LHCN-M2 (cell line): Measurements from ENCODE around the gene TFCP2. TPM values are rescaled to one million over a fixed set of nuclear protein-coding genes. Genes with fewer than 3 reads are reported as not detected.
A peak's percentile ranks its signal among the peaks of the same experiment; 100 is the strongest.
"Not testable (repeated sequence)": the region's sequence is repeated elsewhere in the genome, so short reads cannot be mapped to it uniquely, and the experiment has no call there.

Experiments used
- DNase-seq: peaks from one replicate; pipeline ENCODE4 v3.0.0-alpha.2; 2012; ENCODE audit warnings: low read depth
- polyA plus RNA-seq: library from polyadenylated mRNA; unstranded; fragments of >200 nt; gene quantifications from one replicate; pipeline ENCODE4 v1.2.1, GENCODE V29; 2012; ENCODE audit warnings: missing spikeins
- total RNA-seq: library from RNA; depleted of rRNA; stranded (reverse); fragments of >200 nt; gene quantifications from 2 replicates; pipeline ENCODE4 v1.2.3, GENCODE V29; 2014; rRNA removed

TFCP2 gene, protein sequence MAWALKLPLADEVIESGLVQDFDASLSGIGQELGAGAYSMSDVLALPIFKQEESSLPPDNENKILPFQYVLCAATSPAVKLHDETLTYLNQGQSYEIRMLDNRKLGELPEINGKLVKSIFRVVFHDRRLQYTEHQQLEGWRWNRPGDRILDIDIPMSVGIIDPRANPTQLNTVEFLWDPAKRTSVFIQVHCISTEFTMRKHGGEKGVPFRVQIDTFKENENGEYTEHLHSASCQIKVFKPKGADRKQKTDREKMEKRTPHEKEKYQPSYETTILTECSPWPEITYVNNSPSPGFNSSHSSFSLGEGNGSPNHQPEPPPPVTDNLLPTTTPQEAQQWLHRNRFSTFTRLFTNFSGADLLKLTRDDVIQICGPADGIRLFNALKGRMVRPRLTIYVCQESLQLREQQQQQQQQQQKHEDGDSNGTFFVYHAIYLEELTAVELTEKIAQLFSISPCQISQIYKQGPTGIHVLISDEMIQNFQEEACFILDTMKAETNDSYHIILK
- 7.6 and 9.1 TPM in 2 replicates for total RNA-seq
- polyA plus RNA-seq = 13.8 TPM

GRCh38 chr12:51172515-51173431 lies at the start of gene TFCP2:
Gene TFCP2 (minus strand): TSS chr12:51173135. CDS start chr12:51172422, 713 bp downstream.
- DNase-seq = peak; percentile 97

DNA sequence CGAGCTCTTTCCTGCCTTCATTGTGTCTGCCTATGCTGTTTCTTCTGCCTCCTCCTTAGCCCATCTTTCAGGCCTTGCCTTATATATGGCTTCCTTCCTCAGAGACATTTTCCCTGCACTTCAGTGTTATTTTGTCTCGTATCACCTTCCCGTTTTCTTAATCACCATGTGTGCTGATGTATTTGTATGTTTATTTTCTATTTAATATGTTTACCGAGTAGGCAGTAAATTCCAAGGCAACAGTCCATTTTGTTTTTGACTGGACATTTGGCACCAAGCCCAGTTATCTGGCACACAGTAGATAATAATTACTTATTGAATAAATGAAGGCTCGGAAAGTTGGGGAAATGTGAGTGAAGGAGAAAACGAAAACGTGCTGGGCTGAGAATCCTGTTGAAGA lies 49.5 kb upstream of the TFCP2 start:
- no peak for DNase-seq

- DNase-seq = not testable (repeated sequence)
Observed at GRCh38 chr12:51219857-51220256, 46.9 kb upstream of the TFCP2 start.

DNA sequence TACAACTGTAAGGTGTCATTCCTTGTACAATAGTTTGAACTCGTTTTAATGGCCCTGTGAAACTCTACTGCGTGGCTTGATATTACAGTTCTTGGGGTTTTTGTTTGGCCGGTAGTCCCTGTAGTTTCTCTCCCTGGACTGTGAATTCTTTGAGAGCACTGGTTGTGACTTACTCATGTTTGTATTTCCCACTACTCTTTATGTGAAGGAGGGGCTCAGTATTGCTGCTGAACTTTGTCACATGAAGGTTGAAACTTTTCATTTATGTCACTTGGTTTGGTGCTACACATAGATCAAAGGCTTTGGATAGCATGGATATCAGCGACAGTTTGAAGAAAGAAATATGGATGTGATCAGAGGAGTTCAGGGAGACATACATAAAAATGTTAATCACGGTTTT lies 46.4 kb upstream of the TFCP2 start:
- DNase-seq = no peak

DNA sequence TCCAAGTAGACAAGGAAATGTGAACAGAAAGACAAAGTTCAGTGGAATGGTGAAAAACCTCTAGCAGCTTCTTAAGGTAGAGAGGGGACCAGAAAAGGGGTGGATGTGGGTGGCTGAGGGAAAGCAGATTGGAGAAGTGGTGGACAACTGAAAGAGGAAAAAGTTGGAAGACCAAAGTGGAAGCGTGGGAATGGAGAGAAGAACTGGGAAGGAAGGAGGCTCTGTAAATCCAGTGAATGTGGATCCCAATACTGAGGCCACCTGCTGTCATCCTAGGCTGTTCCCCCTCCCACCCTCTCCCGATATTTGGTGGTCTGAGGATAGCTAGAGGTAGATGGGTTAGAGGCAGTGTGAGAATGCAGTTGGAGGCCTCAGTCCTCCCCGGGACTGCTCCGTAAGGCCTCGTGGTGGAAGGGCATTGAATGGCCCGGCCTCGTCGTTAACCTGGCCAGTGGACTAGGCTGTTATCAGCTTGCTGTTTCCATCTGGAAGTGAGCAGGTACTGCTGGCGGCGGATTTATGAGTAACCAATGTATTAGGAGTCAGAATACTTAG lies 45.7 kb upstream of the TFCP2 start:
- DNase-seq = no peak

- peak; percentile 76 for DNase-seq
Observed at GRCh38 chr12:51217968-51218606, 45.2 kb upstream of the TFCP2 start, which contains the start of gene POU6F1. Gene POU6F1 (minus strand): TSS chr12:51218062. CDS start chr12:51206836, 11,226 bp downstream.

DNA sequence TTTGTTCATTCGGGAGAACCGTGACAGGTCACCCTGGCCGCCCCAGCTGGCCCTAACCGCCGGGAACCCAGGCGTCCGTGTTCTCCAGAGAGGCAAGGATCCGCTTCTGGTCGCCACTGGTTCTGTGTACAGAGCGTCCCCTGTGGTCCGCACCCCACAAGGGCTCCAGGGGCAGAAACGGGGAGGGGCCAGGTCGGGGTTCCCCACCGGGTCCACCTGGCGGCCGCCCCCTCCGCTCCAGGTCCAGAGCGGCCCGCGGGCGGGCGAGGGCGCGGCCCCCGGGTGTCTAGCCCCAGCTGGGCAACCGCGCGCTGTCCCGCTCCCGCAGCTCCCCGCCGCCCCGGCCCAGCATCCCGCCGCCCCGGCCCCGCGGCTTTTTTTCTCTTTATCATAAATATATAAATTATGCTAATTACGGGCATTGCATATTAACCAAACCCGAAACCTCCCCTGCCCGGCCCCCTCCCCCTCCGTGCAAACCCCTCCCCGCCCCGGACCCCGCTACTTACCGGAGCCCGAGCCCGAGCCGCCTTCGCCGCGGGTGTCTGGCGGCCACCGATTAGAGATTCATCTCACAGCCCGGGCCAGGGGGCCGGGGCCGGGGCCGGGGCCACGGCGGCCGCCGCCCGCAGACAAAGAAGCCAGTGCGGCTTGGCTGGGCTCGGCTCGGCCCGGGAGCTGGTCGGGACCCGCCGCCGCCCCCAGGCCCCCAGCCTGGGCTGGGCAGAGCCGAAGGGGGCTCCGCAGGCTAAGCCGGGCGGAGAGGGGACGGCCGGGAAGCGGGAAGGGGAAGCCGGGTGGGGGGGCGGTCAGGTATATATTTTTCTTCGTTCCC lies 44.4 kb upstream of the TFCP2 start:
- DNase-seq = peak; percentile 39

- DNase-seq = no peak
Observed at GRCh38 chr12:51216642-51217041, 43.7 kb upstream of the TFCP2 start.

- DNase-seq = no peak
Observed at GRCh38 chr12:51214895-51215294, 42.0 kb upstream of the TFCP2 start.

DNA sequence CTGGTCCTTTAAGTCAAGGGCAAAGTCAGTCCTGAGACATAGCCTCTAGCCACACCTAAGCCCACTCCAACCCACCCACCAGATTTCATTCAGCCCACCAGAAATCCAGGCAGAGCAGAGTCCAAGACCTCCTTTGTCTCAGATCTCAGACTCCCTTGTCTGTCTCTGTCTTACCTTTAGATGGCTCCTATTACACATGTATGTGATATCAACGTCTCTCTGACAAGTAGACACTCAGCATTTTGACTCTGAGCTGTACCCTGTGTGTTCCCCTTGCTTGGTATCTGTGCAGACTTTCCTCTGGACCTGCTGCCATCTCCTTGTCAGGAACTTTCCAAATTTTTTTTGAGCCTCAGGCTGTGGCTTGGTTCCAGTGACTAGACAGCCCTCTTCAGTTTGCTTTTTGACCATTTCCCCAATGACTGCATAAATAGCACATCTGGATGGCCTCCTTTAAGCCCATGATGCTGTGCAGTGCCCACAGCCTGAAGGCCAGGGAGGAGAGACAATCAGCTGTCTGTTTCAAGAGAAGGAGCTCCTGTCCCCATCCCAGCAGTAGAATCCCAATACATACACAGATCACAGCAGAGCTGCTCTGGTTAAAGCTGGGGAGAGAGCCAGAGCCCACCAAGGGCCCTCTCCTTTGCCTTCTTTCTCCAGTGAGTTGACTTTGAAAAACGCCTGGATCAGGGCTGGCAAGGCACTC lies 37.9 kb upstream of the TFCP2 start:
- no peak for DNase-seq

GRCh38 chr12:51209259-51209658 lies 36.3 kb upstream of the TFCP2 start:
- no peak for DNase-seq

DNA sequence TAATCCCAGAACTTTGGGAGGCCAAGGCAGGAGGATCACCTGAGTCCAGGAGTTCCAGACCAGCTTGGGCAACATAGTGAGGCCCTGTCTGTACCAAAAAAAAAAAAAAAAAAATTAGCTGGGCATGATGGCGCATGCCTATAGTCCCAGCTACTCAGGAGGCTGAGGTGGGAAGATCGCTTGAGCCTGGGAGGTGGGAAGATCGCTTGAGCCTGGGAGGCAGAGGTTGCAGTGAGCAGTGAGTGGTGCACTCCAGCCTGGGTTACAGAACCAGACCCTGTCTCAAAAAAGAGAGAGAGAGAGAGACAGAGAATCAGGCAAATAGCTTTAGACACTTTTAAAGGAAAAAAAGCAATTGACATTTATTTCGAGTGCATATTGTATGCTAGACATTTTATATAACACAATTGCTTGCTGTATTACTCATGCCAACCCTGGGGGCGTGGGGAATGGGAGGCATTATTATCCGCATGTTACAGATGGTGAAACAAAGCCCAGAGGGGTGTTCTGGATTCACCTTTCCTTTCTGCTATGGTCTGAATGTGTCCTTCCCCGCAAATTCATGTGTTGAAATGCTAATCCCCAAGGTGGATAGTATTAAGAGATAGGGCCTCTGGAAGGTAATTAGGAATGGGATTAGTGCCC lies 35.2 kb upstream of the TFCP2 start:
- no peak for DNase-seq

DNA sequence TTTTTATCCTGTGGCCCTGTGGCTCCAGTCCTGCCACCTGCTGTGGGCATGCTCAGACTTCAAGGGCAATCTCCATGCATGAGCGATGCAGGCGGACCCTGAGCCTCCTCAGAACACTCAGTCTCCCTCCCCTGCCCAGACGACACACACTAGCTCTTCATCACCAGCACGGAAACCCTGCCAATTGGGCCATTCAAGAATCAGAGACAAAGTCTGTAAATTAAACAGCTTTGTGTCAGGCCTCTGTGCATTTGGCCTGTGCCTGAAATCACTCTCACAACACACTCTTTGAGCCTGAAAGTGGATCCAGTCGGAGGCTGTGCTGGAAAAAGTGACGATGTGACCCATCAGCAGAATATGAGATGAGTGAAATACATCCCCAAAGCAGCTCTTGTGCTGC lies 32.4 kb upstream of the TFCP2 start:
- no peak for DNase-seq

DNA sequence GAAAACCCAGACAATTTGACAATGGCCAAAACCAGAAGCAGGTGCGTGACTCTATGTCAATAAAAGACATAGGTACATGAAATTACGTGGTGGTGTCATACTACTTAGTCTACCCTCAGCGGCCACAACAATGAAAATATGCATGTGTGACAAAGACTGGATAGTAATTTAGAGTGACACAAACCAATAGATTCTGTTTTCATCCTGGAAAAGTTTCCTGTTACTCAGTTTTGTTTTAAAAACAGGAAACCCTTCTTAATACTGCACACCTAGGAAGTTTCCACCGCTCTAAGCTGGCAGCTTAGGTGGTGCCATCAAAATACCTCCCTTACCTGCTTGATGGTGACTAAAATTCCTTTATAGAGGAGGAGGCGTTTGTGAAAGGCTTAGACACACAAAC lies 29.8 kb upstream of the TFCP2 start:
- no peak for DNase-seq

GRCh38 chr12:51200806-51201205 lies 27.9 kb upstream of the TFCP2 start:
- no peak for DNase-seq

GRCh38 chr12:51200156-51200555 lies 27.2 kb upstream of the TFCP2 start:
- no peak for DNase-seq

- DNase-seq = no peak
Observed at GRCh38 chr12:51199366-51199945, 26.5 kb upstream of the TFCP2 start.

DNA sequence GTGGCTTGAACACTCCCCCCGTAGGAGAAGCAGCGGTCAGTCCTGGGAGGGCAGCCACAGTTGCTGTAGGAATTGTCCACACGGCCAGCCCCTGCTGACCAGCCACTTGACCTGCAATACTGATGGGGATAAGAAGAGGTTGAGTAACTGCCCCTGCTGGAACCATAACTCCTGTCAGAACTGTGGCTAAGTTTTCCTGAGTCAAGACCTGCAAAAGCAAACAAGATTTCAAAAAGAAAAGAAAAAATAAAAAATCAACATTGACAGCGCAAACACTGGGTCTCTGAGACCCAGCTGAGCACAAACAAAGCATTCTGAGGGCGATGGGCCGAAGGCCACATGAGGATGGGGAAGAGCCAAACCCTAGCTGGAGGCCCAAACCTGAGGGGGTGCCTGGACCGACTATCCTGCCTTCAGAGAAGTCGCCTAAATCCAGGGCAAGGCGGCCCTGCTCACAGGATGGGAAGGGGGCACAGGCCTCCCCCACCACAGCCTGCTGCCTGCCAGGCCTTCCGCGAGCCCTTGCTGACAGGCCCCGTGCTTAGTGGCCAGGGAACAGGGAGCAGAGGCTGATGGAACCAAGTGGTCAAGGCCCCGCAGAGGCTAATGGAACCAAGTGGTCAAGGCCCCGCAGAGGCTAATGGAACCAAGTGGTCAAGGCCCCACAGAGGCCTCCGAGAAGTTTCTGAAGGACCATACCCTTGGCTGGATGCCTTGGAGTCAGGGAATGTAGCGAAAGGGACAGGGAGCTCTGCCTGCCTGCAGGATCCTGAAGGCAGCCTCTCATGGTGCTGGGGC lies 25.8 kb upstream of the TFCP2 start:
- no peak for DNase-seq
